OCI-LY7 (cell line): Measurements from ENCODE around the gene ELN. TPM values are rescaled to one million over a fixed set of nuclear protein-coding genes. Genes with fewer than 3 reads are reported as not detected.

Source experiments
- BruUV-seq: library from RNA; stranded (reverse); fragments of 400-500 nt; replicated peaks from 2 replicates; lab custom pipeline; 2021; lab: Mats Ljungman, UMichigan
- CTCF ChIA-PET: fragments of 300-600 bp; sonication (Branson Sonifier 250); formaldehyde crosslinking; loops from one replicate; lab custom pipeline; 2022; ENCODE audit warnings: antibody characterized with exemption; ENCODE audit not compliant: unreplicated experiment; lab: Charles Lee
- POLR2A ChIA-PET: fragments of 300-600 bp; sonication (Branson Sonifier 250); formaldehyde crosslinking; loops from one replicate; lab custom pipeline; 2022; ENCODE audit warnings: antibody characterized with exemption; lab: Charles Lee
- DNase-seq: peaks from one replicate; pipeline ENCODE4 v3.0.0-alpha.2; 2015; ENCODE audit warnings: low spot score
- H2AFZ ChIP-seq: fragments of 200-600 bp; sonication (generic), shearing (Covaris generic); 2 replicates; pipeline ENCODE4 v1.6.1; 2014; ENCODE audit warnings: mild to moderate bottlenecking, antibody characterized with exemption, low read length, moderate library complexity
- H3K27ac ChIP-seq: fragments of 200-600 bp; sonication (generic); 2 replicates; pipeline ENCODE4 v1.5.1; 2014; ENCODE audit warnings: mixed run types, low read depth, mild to moderate bottlenecking, moderate library complexity, low read length, inconsistent platforms; ENCODE audit not compliant: poor library complexity, severe bottlenecking
- H3K36me3 ChIP-seq: fragments of 200-600 bp; sonication (generic); 2 replicates; pipeline ENCODE4 v1.6.1; 2014; ENCODE audit warnings: mild to moderate bottlenecking, antibody characterized with exemption, low read length, moderate library complexity, mixed read lengths; ENCODE audit not compliant: insufficient read depth
- H3K4me1 ChIP-seq: fragments of 200-600 bp; sonication (generic); 2 replicates; pipeline ENCODE4 v1.5.1; 2014; ENCODE audit warnings: mild to moderate bottlenecking, low read length; ENCODE audit not compliant: insufficient read depth, poor library complexity, severe bottlenecking
- H3K4me2 ChIP-seq: fragments of 200-600 bp; sonication (generic); 2 replicates; pipeline ENCODE4 v1.6.1; 2014; ENCODE audit warnings: mild to moderate bottlenecking, low read length
- H3K4me3 ChIP-seq: fragments of 200-600 bp; sonication (generic); 2 replicates; pipeline ENCODE4 v1.5.1; 2014; ENCODE audit warnings: mild to moderate bottlenecking, low read depth, low read length; ENCODE audit not compliant: poor library complexity, severe bottlenecking
- H3K79me2 ChIP-seq: fragments of 200-600 bp; sonication (generic); 2 replicates; pipeline ENCODE4 v1.6.1; 2016; ENCODE audit warnings: low read depth, mild to moderate bottlenecking, low read length, moderate library complexity, mixed read lengths; ENCODE audit not compliant: insufficient read depth
- H3K9me2 ChIP-seq: fragments of 200-600 bp; sonication (generic); 2 replicates; pipeline ENCODE4 v1.6.1; 2016; ENCODE audit warnings: mild to moderate bottlenecking, low read length, mixed read lengths; ENCODE audit not compliant: insufficient read depth
- H3K9me3 ChIP-seq: fragments of 200-600 bp; sonication (generic); 2 replicates; pipeline ENCODE4 v1.6.1; 2014; ENCODE audit warnings: mild to moderate bottlenecking, mixed run types, low read length, mixed read lengths
- H4K20me1 ChIP-seq: fragments of 200-600 bp; sonication (generic); 2 replicates; pipeline ENCODE4 v1.6.1; 2014; ENCODE audit warnings: mild to moderate bottlenecking, antibody characterized with exemption, low read length, moderate library complexity, mixed read lengths; ENCODE audit not compliant: insufficient read depth
- CTCF ChIP-seq: fragments of 200-600 bp; sonication (generic); conservative IDR thresholded peaks from 2 replicates; pipeline ENCODE4 v1.5.1; 2014; ENCODE audit warnings: mild to moderate bottlenecking, antibody characterized with exemption, low read length, moderate library complexity, mixed read lengths
- EZH2phosphoT487 ChIP-seq: fragments of 200-600 bp; sonication (generic); IDR thresholded peaks from 2 replicates; pipeline ENCODE4 v1.6.1; 2018; ENCODE audit warnings: low read depth, borderline replicate concordance, mild to moderate bottlenecking, mixed run types, antibody characterized with exemption, low read length, moderate library complexity, mixed read lengths
- intact Hi-C: fragments of 100-400 bp; cut with micrococcal nuclease; formaldehyde crosslinking; loops from one replicate; pipeline ENCODE4 v1.10.0; 2022; ENCODE audit not compliant: unreplicated experiment
- total RNA-seq, 2 experiments: library from RNA; depleted of rRNA in 1 of 2; stranded (reverse); fragments of >200 nt in 1 of 2; shearing (Covaris generic) in 1 of 2; gene quantifications; 2 replicates each; pipeline ENCODE4 v1.2.3, GENCODE V29; 2014 to 2022

The ELN gene
- total RNA-seq, 2 experiments from 2014 or later: not detected

- Histone ChIP-seq H3K27ac (no peak overlapping the region), H3K9me2 (no peaks in the 10 kb centered on the region), H3K4me1 (no peaks in the 10 kb centered on the region), H4K20me1 (no peaks in the 10 kb centered on the region), H3K79me2 (no peaks in the 10 kb centered on the region), H3K36me3 (no peaks in the 10 kb centered on the region), H3K9me3 (no peaks in the 10 kb centered on the region), H3K4me3 (no peak overlapping the region), H2AFZ (no peak overlapping the region), H3K4me2 (no peak overlapping the region)
- ChIA-PET CTCF (no interaction called here), POLR2A (interaction anchor here (0.6 kb wide), 1 partner anchor 367 kb away, joined by 3 read pairs; no protein-coding TSS in a partner anchor)
- no peak for DNase-seq
- BruUV-seq: no TSS peak
- TF ChIP-seq EZH2phosphoT487: no peak
- no peak for TF ChIP-seq CTCF
- intact Hi-C loops: no loop called here
Measured at GRCh38 chr7:74038194-74038961, 10.4 kb downstream of the ELN start.

GRCh38 chr7:74039337-74039736 lies 11.4 kb downstream of the ELN start:
- Histone ChIP-seq H3K79me2 (no peaks in the 10 kb centered on the region), H3K9me2 (no peaks in the 10 kb centered on the region), H3K4me1 (no peaks in the 10 kb centered on the region), H3K4me2 (no peak overlapping the region), H4K20me1 (no peaks in the 10 kb centered on the region), H3K27ac (no peak overlapping the region), H3K36me3 (no peaks in the 10 kb centered on the region), H3K4me3 (no peak overlapping the region), H2AFZ (no peak overlapping the region), H3K9me3 (no peaks in the 10 kb centered on the region)
- CTCF ChIA-PET: no interaction called here
- intact Hi-C loops: no loop called here
- no peak for DNase-seq
- POLR2A ChIA-PET: no interaction called here
- no peak for TF ChIP-seq CTCF
- TF ChIP-seq EZH2phosphoT487: no peak
- BruUV-seq: no TSS peak

- POLR2A ChIA-PET: no interaction called here
- CTCF ChIA-PET: no interaction called here
Measured at GRCh38 chr7:74040101-74040790, 12.3 kb downstream of the ELN start.

More at GRCh38 chr7:74040101-74040790, 12.3 kb downstream of the ELN start:
- no peaks in the 10 kb centered on the region for H3K79me2 ChIP-seq
- no peaks in the 10 kb centered on the region for H3K36me3 ChIP-seq
- H4K20me1 ChIP-seq: no peaks in the 10 kb centered on the region
- no peaks in the 10 kb centered on the region for H3K9me3 ChIP-seq
- no TSS peak for BruUV-seq
- no peak overlapping the region for H3K4me3 ChIP-seq
- H2AFZ ChIP-seq: no peak overlapping the region
- intact Hi-C loops: no loop called here
- no peak overlapping the region for H3K4me2 ChIP-seq
- H3K4me1 ChIP-seq: no peaks in the 10 kb centered on the region
- TF ChIP-seq CTCF (no peak), EZH2phosphoT487 (no peak)
- no peak overlapping the region for H3K27ac ChIP-seq
- H3K9me2 ChIP-seq: no peaks in the 10 kb centered on the region
- DNase-seq: no peak
